SK-N-SH treated with all-trans-retinoic acid at 6 μM for 48 hours (cell line): ENCODE results near the gene SNRPA1.

Experiments used
- ATAC-seq: fragments of 200-7000 bp; cut with Tn5 transposase; 3 replicates; pipeline ENCODE4 v1.9.1; 2020; ENCODE audit warnings: mild to moderate bottlenecking, moderate library complexity
- ARNTL ChIP-seq: fragments of 450-650 bp; formaldehyde crosslinking; IDR thresholded peaks from 2 replicates; pipeline ENCODE4 v1.5.0; 2020; ENCODE audit warnings: low read depth, mild to moderate bottlenecking, moderate library complexity, borderline replicate concordance
- BACH2 ChIP-seq: fragments of 250-450 bp; sonication (Bioruptor Pico); IDR thresholded peaks from 2 replicates; pipeline ENCODE4 v1.9.0; 2021; ENCODE audit warnings: mild to moderate bottlenecking, borderline replicate concordance
- CREB5 ChIP-seq: fragments of 250-450 bp; sonication (Bioruptor Pico); IDR thresholded peaks from 2 replicates; pipeline ENCODE4 v1.5.1; 2020; ENCODE audit warnings: low read depth, mild to moderate bottlenecking, moderate library complexity
- CSRNP3 ChIP-seq: fragments of 250-450 bp; sonication (Bioruptor Pico); IDR thresholded peaks from 2 replicates; pipeline ENCODE4 v1.5.1; 2021; ENCODE audit warnings: mild to moderate bottlenecking, moderate library complexity
- ESRRG ChIP-seq: fragments of 250-450 bp; sonication (Bioruptor Pico); IDR thresholded peaks from 2 replicates; pipeline ENCODE4 v1.6.1; 2021; ENCODE audit warnings: mild to moderate bottlenecking
- GLIS3 ChIP-seq: fragments of 250-450 bp; sonication (Bioruptor Pico); IDR thresholded peaks from 2 replicates; pipeline ENCODE4 v1.5.0; 2020; ENCODE audit warnings: mild to moderate bottlenecking, moderate library complexity
- OSR1 ChIP-seq: fragments of 250-450 bp; sonication (Bioruptor Pico); IDR thresholded peaks from 2 replicates; pipeline ENCODE4 v1.8.0; 2022; ENCODE audit warnings: moderate library complexity, mild to moderate bottlenecking, inconsistent platforms
- PATZ1 ChIP-seq: fragments of 250-450 bp; sonication (Bioruptor Pico); IDR thresholded peaks from 2 replicates; pipeline ENCODE4 v1.8.0; 2020; ENCODE audit warnings: mild to moderate bottlenecking, moderate library complexity, borderline replicate concordance
- PPARA ChIP-seq: fragments of 250-450 bp; sonication (Bioruptor Pico); IDR thresholded peaks from 2 replicates; pipeline ENCODE4 v1.5.0; 2020; ENCODE audit warnings: mild to moderate bottlenecking, borderline replicate concordance
- RARB ChIP-seq: fragments of 250-450 bp; sonication (Bioruptor Pico); IDR thresholded peaks from 2 replicates; pipeline ENCODE4 v1.8.0; 2021; ENCODE audit warnings: mild to moderate bottlenecking, moderate library complexity
- SNAI2 ChIP-seq: fragments of 250-450 bp; sonication (Bioruptor Pico); IDR thresholded peaks from 2 replicates; pipeline ENCODE4 v1.5.0; 2020; ENCODE audit warnings: mild to moderate bottlenecking, moderate library complexity
- TCF4 ChIP-seq: fragments of 250-450 bp; sonication (Bioruptor Pico); IDR thresholded peaks from 2 replicates; pipeline ENCODE4 v1.8.0; 2021; ENCODE audit warnings: mild to moderate bottlenecking, moderate library complexity, borderline replicate concordance
- TOX ChIP-seq: fragments of 250-450 bp; sonication (Bioruptor Pico); IDR thresholded peaks from 2 replicates; pipeline ENCODE4 v1.8.0; 2021; ENCODE audit warnings: mild to moderate bottlenecking, moderate library complexity, borderline replicate concordance
- ZC3H10 ChIP-seq: fragments of 250-450 bp; sonication (Bioruptor Pico); IDR thresholded peaks from 2 replicates; pipeline ENCODE4 v1.5.1; 2021; ENCODE audit warnings: mild to moderate bottlenecking, moderate library complexity
- ZFP30 ChIP-seq: fragments of 450-650 bp; formaldehyde crosslinking; IDR thresholded peaks from 2 replicates; pipeline ENCODE4 v1.5.0; 2022; ENCODE audit warnings: mild to moderate bottlenecking, moderate library complexity
- ZNF565 ChIP-seq: fragments of 450-650 bp; formaldehyde crosslinking; conservative IDR thresholded peaks from 2 replicates; pipeline ENCODE4 v1.5.0; 2020; ENCODE audit warnings: low read depth, mild to moderate bottlenecking, moderate library complexity
- ZNF70 ChIP-seq: fragments of 450-650 bp; formaldehyde crosslinking; IDR thresholded peaks from 2 replicates; pipeline ENCODE4 v1.5.0; 2020; ENCODE audit warnings: mild to moderate bottlenecking, moderate library complexity
- ZNF8 ChIP-seq: fragments of 450-650 bp; formaldehyde crosslinking; IDR thresholded peaks from 2 replicates; pipeline ENCODE4 v1.5.0; 2020; ENCODE audit warnings: mild to moderate bottlenecking, moderate library complexity
- TF ChIP-seq, protein P1 (sequence below): fragments of 250-450 bp; sonication (Bioruptor Pico); IDR thresholded peaks from 2 replicates; pipeline ENCODE4 v1.5.0; 2020; ENCODE audit warnings: mild to moderate bottlenecking, moderate library complexity
- TF ChIP-seq, protein P2 (sequence below): fragments of 250-450 bp; sonication (Bioruptor Pico); IDR thresholded peaks from 2 replicates; pipeline ENCODE4 v1.8.0; 2021; ENCODE audit warnings: low read depth, mild to moderate bottlenecking, moderate library complexity, borderline replicate concordance

The SNRPA1 gene

GRCh38 chr15:101264011-101264410, 31.0 kb downstream of the SNRPA1 start:
- ATAC-seq, result no peak
- no peak for TF ChIP-seq TOX (CRISPR knock-in tag)
- no peak for TF ChIP-seq GLIS3 (CRISPR knock-in tag)
- TF ChIP-seq ZNF70 (CRISPR knock-in tag), result no peak
- TF ChIP-seq PPARA (CRISPR knock-in tag), result no peak
- no peak for TF ChIP-seq ZNF565
- no peak for TF ChIP-seq ARNTL (CRISPR knock-in tag)
- no peak for TF ChIP-seq CSRNP3
- TF ChIP-seq ZC3H10, result no peak
- TF ChIP-seq ESRRG (CRISPR knock-in tag), result no peak
- no peak for TF ChIP-seq PATZ1 (CRISPR knock-in tag)
- no peak for TF ChIP-seq ZFP30 (CRISPR knock-in tag)
- no peak for TF ChIP-seq SNAI2 (CRISPR knock-in tag)
- no peak for TF ChIP-seq CREB5 (CRISPR knock-in tag)
- TF ChIP-seq, protein P1, sequence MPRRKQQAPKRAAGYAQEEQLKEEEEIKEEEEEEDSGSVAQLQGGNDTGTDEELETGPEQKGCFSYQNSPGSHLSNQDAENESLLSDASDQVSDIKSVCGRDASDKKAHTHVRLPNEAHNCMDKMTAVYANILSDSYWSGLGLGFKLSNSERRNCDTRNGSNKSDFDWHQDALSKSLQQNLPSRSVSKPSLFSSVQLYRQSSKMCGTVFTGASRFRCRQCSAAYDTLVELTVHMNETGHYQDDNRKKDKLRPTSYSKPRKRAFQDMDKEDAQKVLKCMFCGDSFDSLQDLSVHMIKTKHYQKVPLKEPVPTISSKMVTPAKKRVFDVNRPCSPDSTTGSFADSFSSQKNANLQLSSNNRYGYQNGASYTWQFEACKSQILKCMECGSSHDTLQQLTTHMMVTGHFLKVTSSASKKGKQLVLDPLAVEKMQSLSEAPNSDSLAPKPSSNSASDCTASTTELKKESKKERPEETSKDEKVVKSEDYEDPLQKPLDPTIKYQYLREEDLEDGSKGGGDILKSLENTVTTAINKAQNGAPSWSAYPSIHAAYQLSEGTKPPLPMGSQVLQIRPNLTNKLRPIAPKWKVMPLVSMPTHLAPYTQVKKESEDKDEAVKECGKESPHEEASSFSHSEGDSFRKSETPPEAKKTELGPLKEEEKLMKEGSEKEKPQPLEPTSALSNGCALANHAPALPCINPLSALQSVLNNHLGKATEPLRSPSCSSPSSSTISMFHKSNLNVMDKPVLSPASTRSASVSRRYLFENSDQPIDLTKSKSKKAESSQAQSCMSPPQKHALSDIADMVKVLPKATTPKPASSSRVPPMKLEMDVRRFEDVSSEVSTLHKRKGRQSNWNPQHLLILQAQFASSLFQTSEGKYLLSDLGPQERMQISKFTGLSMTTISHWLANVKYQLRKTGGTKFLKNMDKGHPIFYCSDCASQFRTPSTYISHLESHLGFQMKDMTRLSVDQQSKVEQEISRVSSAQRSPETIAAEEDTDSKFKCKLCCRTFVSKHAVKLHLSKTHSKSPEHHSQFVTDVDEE (CRISPR knock-in tag), result no peak
- TF ChIP-seq BACH2 (CRISPR knock-in tag), result no peak
- TF ChIP-seq OSR1 (CRISPR knock-in tag), result no peak
- TF ChIP-seq TCF4, result no peak
- TF ChIP-seq ZNF8, result no peak
- no peak for TF ChIP-seq RARB

DNA sequence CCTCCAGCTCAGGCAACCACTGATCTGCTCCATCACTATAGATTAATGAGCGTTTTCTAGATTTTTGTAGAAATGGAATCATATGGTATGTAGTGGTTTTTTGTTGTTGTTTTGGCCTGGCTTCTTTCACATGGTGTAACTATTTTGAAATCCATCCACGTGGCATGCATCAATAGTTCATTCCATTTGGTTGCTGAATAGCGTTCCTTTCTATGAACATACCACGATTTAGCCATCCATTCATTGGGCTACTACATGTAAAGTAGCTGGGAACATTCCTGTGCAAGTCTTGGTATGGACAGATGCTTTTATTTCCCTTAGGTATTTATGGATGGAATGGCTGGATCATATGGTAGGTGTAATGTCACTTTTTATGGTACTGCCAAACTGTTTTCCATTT, 32.5 kb downstream of the SNRPA1 start:
- ATAC-seq, result no peak

More for the DNA sequence above, 32.5 kb downstream of the SNRPA1 start:
- TF ChIP-seq CREB5 (CRISPR knock-in tag) (no peak), ARNTL (CRISPR knock-in tag) (no peak), ZNF565 (no peak), ZC3H10 (no peak), PPARA (CRISPR knock-in tag) (no peak), RARB (no peak), BACH2 (CRISPR knock-in tag) (no peak), CSRNP3 (no peak), ZNF70 (CRISPR knock-in tag) (no peak), GLIS3 (CRISPR knock-in tag) (no peak), ZFP30 (CRISPR knock-in tag) (no peak), PATZ1 (CRISPR knock-in tag) (no peak)
- TF ChIP-seq, protein P1 (CRISPR knock-in tag), result no peak
- TF ChIP-seq, protein P2, sequence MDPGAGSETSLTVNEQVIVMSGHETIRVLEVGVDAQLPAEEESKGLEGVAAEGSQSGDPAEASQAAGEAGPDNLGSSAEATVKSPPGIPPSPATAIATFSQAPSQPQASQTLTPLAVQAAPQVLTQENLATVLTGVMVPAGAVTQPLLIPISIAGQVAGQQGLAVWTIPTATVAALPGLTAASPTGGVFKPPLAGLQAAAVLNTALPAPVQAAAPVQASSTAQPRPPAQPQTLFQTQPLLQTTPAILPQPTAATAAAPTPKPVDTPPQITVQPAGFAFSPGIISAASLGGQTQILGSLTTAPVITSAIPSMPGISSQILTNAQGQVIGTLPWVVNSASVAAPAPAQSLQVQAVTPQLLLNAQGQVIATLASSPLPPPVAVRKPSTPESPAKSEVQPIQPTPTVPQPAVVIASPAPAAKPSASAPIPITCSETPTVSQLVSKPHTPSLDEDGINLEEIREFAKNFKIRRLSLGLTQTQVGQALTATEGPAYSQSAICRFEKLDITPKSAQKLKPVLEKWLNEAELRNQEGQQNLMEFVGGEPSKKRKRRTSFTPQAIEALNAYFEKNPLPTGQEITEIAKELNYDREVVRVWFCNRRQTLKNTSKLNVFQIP, result no peak
